ENCODE data around the gene CIP2A.

The CIP2A gene

GRCh38 chr3:108516881-108517280 is 72.4 kb downstream of the CIP2A start:
- Histone ChIP-seq H3K36me3 (ENCODE audit: control insufficient read depth in 5 of 5, insufficient read depth in 5 of 5, low read length in 5 of 5) (no peaks in the 10 kb centered on the region), H3K9me3 (ENCODE audit: control insufficient read depth in 5 of 5, low read length in 5 of 5) (no peaks in the 10 kb centered on the region), H3K9ac (ENCODE audit: low read length in 5 of 5) (no peak overlapping the region), H3K27ac (ENCODE audit: low read depth, low read length) (no peak overlapping the region), H3K27me3 (ENCODE audit: control insufficient read depth in 5 of 5, insufficient read depth in 4 of 5, low read length in 5 of 5) (no peaks in the 10 kb centered on the region), H3K4me1 (ENCODE audit: control insufficient read depth in 5 of 5, insufficient read depth in 5 of 5, low read length in 5 of 5) (no peaks in the 10 kb centered on the region), H3K4me3 (ENCODE audit: low read depth in 1 of 5, low read length in 5 of 5) (no peak overlapping the region)

DNA sequence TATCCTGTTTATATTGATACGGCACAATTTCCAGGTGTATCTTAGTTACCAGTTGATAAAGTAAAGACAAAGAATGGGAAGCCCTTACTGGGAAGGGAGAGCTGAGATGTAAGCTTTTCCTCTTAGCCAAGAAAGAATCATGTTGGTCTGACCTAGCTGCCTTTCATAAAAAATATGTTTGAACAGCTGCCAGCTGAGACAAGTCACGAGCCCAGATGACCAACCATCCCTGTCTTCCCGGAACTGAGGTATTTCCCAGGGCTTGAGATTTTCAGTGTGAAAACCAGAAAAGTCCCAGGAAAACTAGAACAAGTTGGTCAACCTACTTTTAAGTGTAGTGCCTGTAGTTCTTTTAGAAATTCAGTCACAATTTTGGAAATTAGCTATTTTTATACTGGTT is 75.3 kb downstream of the CIP2A start:
- H3K9ac ChIP-seq (ENCODE audit: low read length in 5 of 5) = no peak overlapping the region
- H3K36me3 ChIP-seq (ENCODE audit: control insufficient read depth in 5 of 5, insufficient read depth in 5 of 5, low read length in 5 of 5) = no peaks in the 10 kb centered on the region
- no peaks in the 10 kb centered on the region for H3K27me3 ChIP-seq (ENCODE audit: control insufficient read depth in 5 of 5, insufficient read depth in 4 of 5, low read length in 5 of 5)
- no peaks in the 10 kb centered on the region for H3K9me3 ChIP-seq (ENCODE audit: control insufficient read depth in 5 of 5, low read length in 5 of 5)
- H3K27ac ChIP-seq (ENCODE audit: low read depth, low read length) = no peak overlapping the region
- no peak overlapping the region for H3K4me3 ChIP-seq (ENCODE audit: low read depth in 1 of 5, low read length in 5 of 5)
- H3K4me1 ChIP-seq (ENCODE audit: control insufficient read depth in 5 of 5, insufficient read depth in 5 of 5, low read length in 5 of 5) = no peaks in the 10 kb centered on the region

- H3K27ac ChIP-seq (ENCODE audit: low read depth, low read length) = no peak overlapping the region
- H3K9me3 ChIP-seq (ENCODE audit: control insufficient read depth in 5 of 5, low read length in 5 of 5) = no peaks in the 10 kb centered on the region
- no peak overlapping the region for H3K9ac ChIP-seq (ENCODE audit: low read length in 5 of 5)
- H3K36me3 ChIP-seq (ENCODE audit: control insufficient read depth in 5 of 5, insufficient read depth in 5 of 5, low read length in 5 of 5) = no peaks in the 10 kb centered on the region
- no peak overlapping the region for H3K4me3 ChIP-seq (ENCODE audit: low read depth in 1 of 5, low read length in 5 of 5)
- no peaks in the 10 kb centered on the region for H3K27me3 ChIP-seq (ENCODE audit: control insufficient read depth in 5 of 5, insufficient read depth in 4 of 5, low read length in 5 of 5)
- no peaks in the 10 kb centered on the region for H3K4me1 ChIP-seq (ENCODE audit: control insufficient read depth in 5 of 5, insufficient read depth in 5 of 5, low read length in 5 of 5)
Observed at GRCh38 chr3:108512671-108513070, 76.6 kb downstream of the CIP2A start.

DNA sequence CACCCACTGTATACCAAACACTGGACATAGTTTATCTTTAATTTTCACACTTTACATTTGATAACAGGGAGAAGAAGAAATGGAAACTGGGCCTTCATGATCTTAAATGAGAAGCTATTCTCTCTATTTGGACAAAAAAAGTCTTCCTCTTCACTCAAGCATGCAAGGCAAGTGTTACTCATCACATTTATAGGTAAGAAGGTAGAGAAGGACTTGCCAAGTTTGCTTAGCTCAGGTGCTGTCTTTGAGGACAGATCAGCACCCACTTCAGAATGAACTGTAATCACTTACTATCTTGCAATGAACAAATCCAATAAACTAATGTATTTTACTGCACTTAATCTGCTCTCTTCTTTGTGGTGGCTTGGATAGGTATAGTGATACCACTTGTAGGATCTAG is 77.7 kb downstream of the CIP2A start:
- H3K27me3 ChIP-seq (ENCODE audit: control insufficient read depth in 5 of 5, insufficient read depth in 4 of 5, low read length in 5 of 5) = no peaks in the 10 kb centered on the region
- H3K27ac ChIP-seq (ENCODE audit: low read depth, low read length) = no peak overlapping the region
- H3K9ac ChIP-seq (ENCODE audit: low read length in 5 of 5) = no peak overlapping the region
- no peaks in the 10 kb centered on the region for H3K4me1 ChIP-seq (ENCODE audit: control insufficient read depth in 5 of 5, insufficient read depth in 5 of 5, low read length in 5 of 5)
- H3K9me3 ChIP-seq (ENCODE audit: control insufficient read depth in 5 of 5, low read length in 5 of 5) = no peaks in the 10 kb centered on the region
- no peaks in the 10 kb centered on the region for H3K36me3 ChIP-seq (ENCODE audit: control insufficient read depth in 5 of 5, insufficient read depth in 5 of 5, low read length in 5 of 5)
- H3K4me3 ChIP-seq (ENCODE audit: low read depth in 1 of 5, low read length in 5 of 5) = no peak overlapping the region

- Histone ChIP-seq H3K4me1 (ENCODE audit: control insufficient read depth in 5 of 5, insufficient read depth in 5 of 5, low read length in 5 of 5) (no peaks in the 10 kb centered on the region), H3K9ac (ENCODE audit: low read length in 5 of 5) (no peak overlapping the region), H3K36me3 (ENCODE audit: control insufficient read depth in 5 of 5, insufficient read depth in 5 of 5, low read length in 5 of 5) (no peaks in the 10 kb centered on the region), H3K9me3 (ENCODE audit: control insufficient read depth in 5 of 5, low read length in 5 of 5) (no peaks in the 10 kb centered on the region), H3K4me3 (ENCODE audit: low read depth in 1 of 5, low read length in 5 of 5) (no peak overlapping the region), H3K27me3 (ENCODE audit: control insufficient read depth in 5 of 5, insufficient read depth in 4 of 5, low read length in 5 of 5) (no peaks in the 10 kb centered on the region), H3K27ac (ENCODE audit: low read depth, low read length) (no peak overlapping the region)
Observed at GRCh38 chr3:108511055-108511454, 78.2 kb downstream of the CIP2A start.

DNA sequence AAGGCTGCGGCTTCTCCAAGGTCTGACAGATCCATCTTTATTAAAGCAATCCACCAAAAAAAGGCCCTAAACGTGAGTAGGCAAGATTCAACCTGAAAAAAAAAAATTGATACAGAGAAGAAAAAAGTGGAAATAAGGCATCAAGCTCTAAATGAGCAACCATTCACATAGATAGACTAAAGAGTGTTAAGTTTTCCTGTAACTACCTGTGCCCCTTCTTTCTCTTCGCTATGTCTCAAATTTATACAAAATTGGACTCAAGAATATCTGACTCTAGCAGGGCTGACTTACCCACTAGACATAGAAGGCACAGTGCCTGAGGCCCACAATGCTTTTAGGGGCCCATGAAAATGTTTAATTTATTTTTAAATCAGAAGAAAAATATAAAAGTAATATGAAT is 78.7 kb downstream of the CIP2A start, which contains the start of gene MYH15:
MYH15 (minus strand) TSS at position 101 of the 400 bp plus-strand sequence; CDS start at position 35, 66 bp downstream.
- no peaks in the 10 kb centered on the region for H3K36me3 ChIP-seq (ENCODE audit: control insufficient read depth in 5 of 5, insufficient read depth in 5 of 5, low read length in 5 of 5)
- no peaks in the 10 kb centered on the region for H3K4me1 ChIP-seq (ENCODE audit: control insufficient read depth in 5 of 5, insufficient read depth in 5 of 5, low read length in 5 of 5)
- H3K9ac ChIP-seq (ENCODE audit: low read length in 5 of 5) = no peak within 1 kb of the TSS
- H3K27ac ChIP-seq (ENCODE audit: low read depth, low read length) = no peak within 1 kb of the TSS
- H3K27me3 ChIP-seq (ENCODE audit: control insufficient read depth in 5 of 5, insufficient read depth in 4 of 5, low read length in 5 of 5) = no peaks in the 10 kb centered on the region
- no peak within 1 kb of the TSS for H3K4me3 ChIP-seq (ENCODE audit: low read depth in 1 of 5, low read length in 5 of 5)
- no peaks in the 10 kb centered on the region for H3K9me3 ChIP-seq (ENCODE audit: control insufficient read depth in 5 of 5, low read length in 5 of 5)

GRCh38 chr3:108509871-108510270 is 79.4 kb downstream of the CIP2A start:
- H3K27me3 ChIP-seq (ENCODE audit: control insufficient read depth in 5 of 5, insufficient read depth in 4 of 5, low read length in 5 of 5) = no peaks in the 10 kb centered on the region
- H3K9me3 ChIP-seq (ENCODE audit: control insufficient read depth in 5 of 5, low read length in 5 of 5) = no peaks in the 10 kb centered on the region
- no peak overlapping the region for H3K27ac ChIP-seq (ENCODE audit: low read depth, low read length)
- no peak overlapping the region for H3K4me3 ChIP-seq (ENCODE audit: low read depth in 1 of 5, low read length in 5 of 5)
- H3K4me1 ChIP-seq (ENCODE audit: control insufficient read depth in 5 of 5, insufficient read depth in 5 of 5, low read length in 5 of 5) = no peaks in the 10 kb centered on the region
- no peak overlapping the region for H3K9ac ChIP-seq (ENCODE audit: low read length in 5 of 5)
- no peaks in the 10 kb centered on the region for H3K36me3 ChIP-seq (ENCODE audit: control insufficient read depth in 5 of 5, insufficient read depth in 5 of 5, low read length in 5 of 5)

- no peaks in the 10 kb centered on the region for H3K9me3 ChIP-seq (ENCODE audit: control insufficient read depth in 5 of 5, low read length in 5 of 5)
- no peaks in the 10 kb centered on the region for H3K36me3 ChIP-seq (ENCODE audit: control insufficient read depth in 5 of 5, insufficient read depth in 5 of 5, low read length in 5 of 5)
- no peak overlapping the region for H3K9ac ChIP-seq (ENCODE audit: low read length in 5 of 5)
- H3K27me3 ChIP-seq (ENCODE audit: control insufficient read depth in 5 of 5, insufficient read depth in 4 of 5, low read length in 5 of 5) = no peaks in the 10 kb centered on the region
- H3K4me3 ChIP-seq (ENCODE audit: low read depth in 1 of 5, low read length in 5 of 5) = no peak overlapping the region
- H3K27ac ChIP-seq (ENCODE audit: low read depth, low read length) = no peak overlapping the region
- no peaks in the 10 kb centered on the region for H3K4me1 ChIP-seq (ENCODE audit: control insufficient read depth in 5 of 5, insufficient read depth in 5 of 5, low read length in 5 of 5)
Observed at GRCh38 chr3:108509263-108509662, 80.0 kb downstream of the CIP2A start.

- Histone ChIP-seq H3K27me3 (ENCODE audit: control insufficient read depth in 5 of 5, insufficient read depth in 4 of 5, low read length in 5 of 5) (no peaks in the 10 kb centered on the region), H3K27ac (ENCODE audit: low read depth, low read length) (no peak overlapping the region), H3K36me3 (ENCODE audit: control insufficient read depth in 5 of 5, insufficient read depth in 5 of 5, low read length in 5 of 5) (no peaks in the 10 kb centered on the region), H3K4me1 (ENCODE audit: control insufficient read depth in 5 of 5, insufficient read depth in 5 of 5, low read length in 5 of 5) (no peaks in the 10 kb centered on the region), H3K9me3 (ENCODE audit: control insufficient read depth in 5 of 5, low read length in 5 of 5) (no peaks in the 10 kb centered on the region), H3K4me3 (ENCODE audit: low read depth in 1 of 5, low read length in 5 of 5) (no peak overlapping the region), H3K9ac (ENCODE audit: low read length in 5 of 5) (no peak overlapping the region)
Observed at GRCh38 chr3:108507902-108508301, 81.3 kb downstream of the CIP2A start.

GRCh38 chr3:108505811-108506210 is 83.4 kb downstream of the CIP2A start:
- Histone ChIP-seq H3K9ac (ENCODE audit: low read length in 5 of 5) (no peak overlapping the region), H3K4me3 (ENCODE audit: low read depth in 1 of 5, low read length in 5 of 5) (no peak overlapping the region), H3K36me3 (ENCODE audit: control insufficient read depth in 5 of 5, insufficient read depth in 5 of 5, low read length in 5 of 5) (no peaks in the 10 kb centered on the region), H3K4me1 (ENCODE audit: control insufficient read depth in 5 of 5, insufficient read depth in 5 of 5, low read length in 5 of 5) (no peaks in the 10 kb centered on the region), H3K9me3 (ENCODE audit: control insufficient read depth in 5 of 5, low read length in 5 of 5) (no peaks in the 10 kb centered on the region), H3K27ac (ENCODE audit: low read depth, low read length) (no peak overlapping the region), H3K27me3 (ENCODE audit: control insufficient read depth in 5 of 5, insufficient read depth in 4 of 5, low read length in 5 of 5) (no peaks in the 10 kb centered on the region)

- H3K36me3 ChIP-seq (ENCODE audit: control insufficient read depth in 5 of 5, insufficient read depth in 5 of 5, low read length in 5 of 5) = no peaks in the 10 kb centered on the region
- H3K9ac ChIP-seq (ENCODE audit: low read length in 5 of 5) = no peak overlapping the region
- no peak overlapping the region for H3K27ac ChIP-seq (ENCODE audit: low read depth, low read length)
- H3K9me3 ChIP-seq (ENCODE audit: control insufficient read depth in 5 of 5, low read length in 5 of 5) = no peaks in the 10 kb centered on the region
- H3K27me3 ChIP-seq (ENCODE audit: control insufficient read depth in 5 of 5, insufficient read depth in 4 of 5, low read length in 5 of 5) = no peaks in the 10 kb centered on the region
- H3K4me3 ChIP-seq (ENCODE audit: low read depth in 1 of 5, low read length in 5 of 5) = no peak overlapping the region
- no peaks in the 10 kb centered on the region for H3K4me1 ChIP-seq (ENCODE audit: control insufficient read depth in 5 of 5, insufficient read depth in 5 of 5, low read length in 5 of 5)
Observed at GRCh38 chr3:108503722-108504121, 85.5 kb downstream of the CIP2A start.

Measured in subcutaneous abdominal adipose tissue (tissue), 5 donors.